ENCODE data around the gene ARHGAP42.
"Not testable (repeated sequence)": the region's sequence is repeated elsewhere in the genome, so short reads cannot be mapped to it uniquely, and the experiment has no call there.

Gene ARHGAP42

DNA sequence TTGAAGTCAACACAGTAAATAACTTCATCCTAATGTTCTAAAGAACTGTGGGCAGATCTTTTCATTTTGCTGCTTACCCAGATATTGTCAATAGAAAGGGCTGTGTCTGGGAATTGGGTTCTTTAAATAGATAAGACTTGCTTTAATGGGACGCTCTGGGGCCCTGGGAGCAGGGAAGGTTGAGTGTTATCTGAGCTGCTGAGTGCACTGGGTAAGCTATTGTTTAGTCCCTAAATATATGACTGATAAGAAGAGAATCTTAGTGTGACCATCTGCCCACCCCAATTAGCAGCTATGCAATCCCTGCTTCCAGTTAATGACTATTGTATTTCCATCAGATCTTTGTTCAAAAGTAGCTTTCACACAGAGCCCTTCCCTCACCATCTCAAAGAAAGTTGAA, 44.4 kb downstream of the ARHGAP42 start:
- no peak for DNase-seq

- no peak for DNase-seq
Measured at GRCh38 chr11:100732949-100733348, 45.9 kb downstream of the ARHGAP42 start.

DNA sequence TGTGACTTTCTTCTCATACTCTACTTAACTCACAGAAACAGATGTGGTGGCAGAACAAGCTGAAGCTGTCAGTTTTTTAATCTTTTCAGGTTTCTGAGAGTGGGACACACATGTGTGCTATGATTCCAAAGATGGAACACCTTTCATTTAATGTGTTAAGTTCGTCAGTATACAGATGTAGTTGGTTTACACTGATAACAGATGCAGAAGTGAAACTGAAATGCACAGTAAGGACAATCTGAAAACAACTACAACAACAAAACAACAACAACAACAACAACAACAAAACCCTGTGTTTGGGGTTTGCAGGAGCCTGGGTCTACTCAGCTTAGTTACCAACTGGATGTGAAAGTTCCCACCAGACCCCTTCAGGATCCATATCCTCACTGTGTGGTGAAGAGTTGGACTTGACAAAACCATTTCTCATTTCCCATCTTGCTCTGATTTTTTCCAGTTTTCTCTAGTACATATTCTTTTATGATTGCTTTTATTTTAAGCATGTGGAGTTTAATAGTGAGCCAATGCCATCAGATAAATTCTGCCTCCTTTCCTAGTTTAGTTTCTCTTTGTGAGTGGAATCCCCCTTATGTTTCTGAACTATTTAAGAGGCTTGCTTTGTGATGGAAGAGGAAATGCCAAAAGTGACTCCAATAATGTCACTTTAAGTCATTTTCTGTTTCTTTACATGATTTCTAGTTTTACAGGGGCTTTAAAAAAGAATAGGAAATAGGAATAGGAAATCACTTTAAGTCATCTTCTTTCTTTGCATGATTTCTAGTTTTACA, 47.8 kb downstream of the ARHGAP42 start:
- DNase-seq = no peak

- no peak for DNase-seq
Measured at GRCh38 chr11:100735949-100736675, 49.0 kb downstream of the ARHGAP42 start.

DNA sequence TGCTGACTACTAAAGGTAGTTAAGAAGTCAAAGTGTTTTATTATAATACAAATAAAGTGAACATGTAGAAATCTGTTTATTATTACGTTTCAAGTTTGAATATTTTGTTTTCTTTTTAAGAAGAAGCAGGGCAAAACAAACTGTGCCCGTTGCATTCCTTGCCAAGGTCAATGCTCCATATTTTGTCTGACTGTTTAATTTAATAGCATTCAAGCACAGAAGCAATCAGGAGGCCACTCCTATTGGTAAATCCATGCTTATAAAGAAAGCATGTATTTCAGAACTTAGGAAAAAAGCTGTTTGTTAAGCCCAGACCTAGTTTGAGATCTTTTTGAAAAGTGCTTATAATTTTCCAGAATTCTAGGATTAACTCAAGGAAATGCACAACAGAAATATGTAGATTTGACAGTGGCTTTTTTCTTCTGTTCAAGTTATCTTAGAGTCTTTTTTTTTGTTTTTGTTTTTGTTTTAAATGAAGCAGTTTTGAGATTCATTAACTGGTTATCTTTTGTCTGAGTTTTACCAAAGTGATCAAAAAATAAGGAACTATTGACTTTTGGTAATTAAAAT, 51.7 kb downstream of the ARHGAP42 start:
- DNase-seq = no peak

DNA sequence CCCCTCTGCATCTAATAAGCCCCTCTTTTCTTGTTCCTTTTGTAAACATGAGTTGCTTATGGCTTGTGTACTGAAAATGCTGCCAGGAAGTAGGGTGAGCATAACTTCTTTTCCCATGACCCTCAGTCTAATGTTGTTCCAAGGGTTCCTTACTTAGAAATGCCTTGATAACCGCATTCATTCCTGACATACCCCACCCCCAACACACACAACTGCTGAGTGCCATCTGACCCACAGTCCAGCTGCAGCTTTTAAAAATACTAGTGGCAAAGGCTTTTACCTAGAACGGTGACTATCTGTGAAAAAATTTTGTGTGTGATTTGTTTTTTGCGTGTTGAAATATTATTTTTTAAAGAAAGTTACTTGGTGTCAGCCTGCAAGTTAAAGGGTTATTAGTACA, 52.6 kb downstream of the ARHGAP42 start:
- DNase-seq = peak; percentile 84

- peak; percentile 8 for DNase-seq
Measured at GRCh38 chr11:100740440-100740839, 53.4 kb downstream of the ARHGAP42 start.

DNA sequence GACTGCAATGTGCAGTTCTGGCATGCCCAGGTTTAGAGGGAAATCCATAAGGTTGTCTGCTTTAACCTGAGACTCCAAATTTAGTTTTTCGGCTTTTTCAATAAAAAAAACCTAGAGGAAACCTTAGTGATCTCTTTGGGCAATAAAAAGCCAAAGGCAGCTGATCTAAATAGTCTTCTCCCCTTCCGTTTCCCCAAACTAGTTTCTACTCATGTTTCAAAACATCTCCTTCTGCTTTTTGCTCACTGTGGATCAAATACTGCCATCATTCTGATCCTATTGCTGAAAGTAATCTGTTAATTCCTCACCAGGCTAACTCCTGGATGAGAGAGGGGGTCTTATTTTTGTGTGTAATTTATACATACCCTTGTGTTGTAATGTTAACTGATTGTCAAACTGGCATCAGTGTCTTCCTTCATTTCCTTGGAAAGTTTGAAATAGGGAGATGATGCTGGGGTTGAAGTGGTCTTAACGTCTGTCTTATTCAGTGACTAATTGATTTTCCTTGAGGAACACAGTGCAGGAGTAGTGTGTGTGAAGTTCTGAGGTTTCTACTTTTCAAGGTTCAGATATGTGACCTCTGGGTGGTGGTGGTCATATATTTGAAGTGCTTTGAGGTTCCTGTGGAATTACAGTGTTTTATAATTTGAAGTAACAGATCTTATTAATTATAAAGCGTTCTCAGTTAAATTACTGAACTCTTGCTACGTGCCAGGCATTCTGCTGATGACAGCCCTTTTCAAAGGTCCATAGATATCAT, 55.0 kb downstream of the ARHGAP42 start:
- no peak for DNase-seq

GRCh38 chr11:100746448-100746847, 59.4 kb downstream of the ARHGAP42 start:
- no peak for DNase-seq

- no peak for DNase-seq
Measured at GRCh38 chr11:100748153-100748552, 61.1 kb downstream of the ARHGAP42 start.

DNA sequence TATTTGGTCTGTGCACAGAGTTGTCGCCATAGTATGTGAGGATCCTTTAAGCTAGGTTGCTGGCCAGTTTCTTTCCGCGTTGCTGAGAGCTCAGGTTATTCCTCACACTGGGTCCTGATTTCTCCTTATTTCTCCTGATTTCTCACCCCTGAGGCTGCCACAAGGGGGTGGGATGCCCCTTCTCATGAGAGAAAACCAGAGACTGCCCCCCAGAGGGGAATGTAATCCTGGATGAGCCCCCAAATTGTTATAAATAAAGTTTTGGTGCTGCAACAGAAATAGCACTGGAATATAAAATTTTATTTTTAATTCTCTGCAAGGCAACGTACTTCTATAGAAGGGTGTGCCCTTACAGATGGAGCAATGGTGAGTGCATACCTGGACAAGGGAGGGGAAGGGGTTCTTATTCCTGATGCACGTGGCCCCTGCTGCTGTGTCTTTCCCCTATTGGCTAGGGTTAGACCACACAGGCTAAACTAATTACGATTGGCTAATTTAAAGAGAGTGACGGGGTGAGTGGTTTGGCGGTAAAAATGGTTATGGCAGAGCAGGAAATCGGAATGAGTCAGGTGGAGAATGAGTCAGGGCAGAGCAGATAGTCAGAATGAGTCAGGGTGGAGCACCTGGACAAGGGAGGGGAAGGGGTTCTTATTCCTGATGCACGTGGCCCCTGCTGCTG, 62.9 kb downstream of the ARHGAP42 start:
- DNase-seq = not testable (repeated sequence)

GRCh38 chr11:100750566-100750891, 63.4 kb downstream of the ARHGAP42 start:
- DNase-seq = not testable (repeated sequence)

DNA sequence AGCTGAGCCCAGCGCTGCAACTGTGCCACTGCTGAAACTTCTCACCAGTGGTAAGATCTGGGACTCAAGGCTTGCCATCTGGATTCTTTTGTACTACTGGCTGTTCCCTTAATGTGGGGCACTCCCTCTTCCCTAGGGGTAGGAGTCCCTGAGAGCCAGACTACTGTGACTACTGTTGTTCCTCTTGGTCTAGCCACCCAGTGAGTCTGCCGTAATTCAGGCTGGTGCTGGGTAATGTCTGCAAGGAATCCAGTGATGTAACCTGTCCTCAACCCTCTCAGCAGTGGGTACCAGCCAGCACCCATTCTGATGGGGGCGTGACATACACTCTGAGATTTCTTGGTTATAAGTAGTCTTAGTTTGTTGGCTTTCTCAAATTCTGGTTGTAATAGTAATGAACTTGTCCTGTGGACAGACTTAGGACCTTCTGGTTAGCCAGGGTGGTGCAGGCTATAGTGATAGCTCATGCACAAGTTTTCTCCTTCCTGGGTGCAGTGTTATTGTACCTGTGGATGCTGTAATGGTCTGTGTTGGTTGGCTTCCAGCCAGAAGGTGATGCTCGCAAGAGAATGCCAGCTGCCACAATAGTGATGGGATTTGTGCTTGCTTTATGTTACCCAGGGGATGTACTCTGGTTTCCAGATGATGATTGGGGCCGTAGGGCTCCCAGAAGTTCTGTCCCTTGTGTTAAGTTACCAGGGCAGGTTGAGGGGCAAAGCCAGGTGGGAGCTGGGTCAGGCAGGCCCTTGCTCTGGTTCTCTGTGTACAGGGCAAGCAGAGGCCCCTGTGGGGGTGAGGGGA, 65.5 kb downstream of the ARHGAP42 start:
- DNase-seq = no peak

DNA sequence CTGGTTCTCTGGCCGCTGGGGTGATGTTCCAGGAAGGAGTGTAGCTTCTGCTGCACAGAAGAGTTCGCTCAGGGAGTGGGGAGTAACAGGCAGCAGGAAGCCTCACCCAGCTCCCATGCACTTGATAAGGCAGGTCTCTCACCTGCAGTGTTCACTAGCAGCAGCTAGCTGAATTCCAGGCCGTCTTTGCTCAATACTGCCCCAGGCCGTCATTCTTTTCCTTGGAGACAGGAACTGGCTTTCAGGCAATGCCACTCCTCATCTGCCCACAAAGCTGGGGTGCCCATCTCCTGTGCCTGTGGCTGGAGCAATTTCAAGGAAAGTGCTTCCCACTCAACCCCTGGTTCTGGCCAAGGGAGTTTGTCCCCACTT, 66.1 kb downstream of the ARHGAP42 start:
- DNase-seq = no peak

- no peak for DNase-seq
Measured at GRCh38 chr11:100753571-100753970, 66.5 kb downstream of the ARHGAP42 start.

DNA sequence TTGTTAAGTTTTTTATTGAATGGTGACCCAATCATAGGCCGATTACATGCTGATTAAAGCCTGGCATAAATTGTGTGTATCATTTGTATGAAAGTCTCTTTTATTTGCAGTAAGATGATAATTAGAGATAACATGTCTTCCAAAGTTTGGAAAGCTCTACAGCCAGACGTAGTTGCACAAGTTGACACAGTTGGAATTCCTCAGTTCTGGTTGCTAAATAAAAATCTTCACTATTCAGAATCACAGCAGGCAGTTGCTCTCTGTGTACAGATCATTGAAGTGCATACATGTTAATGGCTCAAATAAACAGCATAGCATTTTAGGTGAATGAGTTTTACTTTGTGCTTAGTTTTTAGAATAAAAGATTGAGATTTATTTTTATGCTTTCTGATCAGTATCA, 69.5 kb downstream of the ARHGAP42 start:
- DNase-seq = no peak

GRCh38 chr11:100757646-100758045, 70.6 kb downstream of the ARHGAP42 start:
- no peak for DNase-seq

DNA sequence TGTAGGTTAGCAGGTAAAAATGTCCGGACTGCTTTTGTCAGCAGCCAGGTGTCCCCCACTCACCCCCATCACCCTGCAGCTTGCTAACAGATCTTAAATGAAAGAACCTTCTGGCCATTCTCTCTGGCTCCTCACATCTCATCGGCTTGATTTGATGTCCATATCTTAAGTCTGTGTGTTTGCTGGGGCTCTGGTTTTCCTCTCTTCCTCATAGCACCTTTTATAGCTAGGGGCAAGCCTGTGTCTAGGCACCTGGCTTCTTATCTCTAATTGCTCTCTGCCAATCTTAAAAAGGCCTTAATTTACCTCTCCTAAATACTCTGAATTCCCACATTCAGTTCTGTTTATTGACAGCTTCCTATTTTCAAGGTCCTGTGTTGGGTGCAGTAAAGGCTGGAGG, 72.0 kb downstream of the ARHGAP42 start:
- no peak for DNase-seq

GRCh38 chr11:100759856-100760255, 72.8 kb downstream of the ARHGAP42 start:
- DNase-seq = no peak

DNA sequence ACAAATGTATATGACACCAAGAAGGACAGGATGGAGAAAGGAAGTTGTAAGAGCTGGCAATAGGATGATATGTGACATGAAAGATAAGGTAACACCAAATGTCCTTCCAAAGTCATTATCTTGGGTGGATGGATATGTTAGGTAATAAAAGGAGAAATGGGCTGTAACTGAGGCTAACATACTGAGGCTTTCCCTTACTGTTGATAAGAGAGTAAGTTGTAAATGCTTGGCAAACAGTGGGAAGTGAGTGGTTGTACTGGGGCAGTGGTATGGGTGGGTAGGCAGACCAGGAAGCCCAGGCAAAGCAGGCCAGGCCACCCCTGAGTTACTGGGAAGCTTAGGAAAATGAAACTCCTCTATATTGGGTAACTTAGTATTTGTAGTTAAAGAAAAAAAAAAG, 73.7 kb downstream of the ARHGAP42 start:
- no peak for DNase-seq

GRCh38 chr11:100761841-100762240, 74.8 kb downstream of the ARHGAP42 start:
- DNase-seq = no peak

GRCh38 chr11:100766764-100767163, 79.7 kb downstream of the ARHGAP42 start:
- DNase-seq = no peak
